Measurements from ENCODE around the gene WWC1. TPM values are rescaled to one million over a fixed set of nuclear protein-coding genes. Genes with fewer than 3 reads are reported as not detected.

The WWC1 gene
- 18.3 and 21.5 TPM in 2 replicates for total RNA-seq

GRCh38 chr5:168291342-168291963, at the start of gene WWC1:
WWC1 (plus strand) TSS chr5:168291645; CDS start chr5:168292153, 508 bp downstream.

GRCh38 chr5:168486136-168486879, 194.9 kb downstream of the WWC1 start, which contains the start of gene RARS1:
RARS1 (plus strand) TSS chr5:168486471; CDS start chr5:168486499, 28 bp downstream.

Other genes starting within 250 kb of the WWC1 start
- gene RARS1, start 194.8 kb downstream of the WWC1 start, total RNA-seq = 85.8 and 121 TPM in 2 replicates
- 0.15 and 1.7 TPM in 2 replicates for gene FBLL1, start 237.7 kb downstream of the WWC1 start, total RNA-seq

All from hair follicular keratinocyte (primary cell).